Subcutaneous abdominal adipose tissue (tissue), 5 donors: ENCODE measurements around the gene MAML2.
A peak's percentile ranks its signal among the peaks of the same experiment; 100 is the strongest.

Experiments
- H3K27ac ChIP-seq: one replicate; pipeline ENCODE4 v1.7.0; 2013; ENCODE audit warnings: low read depth, mild to moderate bottlenecking, inconsistent platforms, low read length, moderate library complexity
- H3K27me3 ChIP-seq, 5 donors: one replicate each; pipeline ENCODE4 v1.7.0; 2013; ENCODE audit warnings: low read length in 5 of 5, inconsistent platforms in 1 of 5; ENCODE audit not compliant: control insufficient read depth in 5 of 5, insufficient read depth in 4 of 5
- H3K36me3 ChIP-seq, 5 donors: one replicate each; pipeline ENCODE4 v1.7.0; 2013; ENCODE audit warnings: low read length in 5 of 5; ENCODE audit not compliant: control insufficient read depth in 5 of 5, insufficient read depth in 5 of 5
- H3K4me1 ChIP-seq, 5 donors: one replicate each; pipeline ENCODE4 v1.7.0; 2013; ENCODE audit warnings: low read length in 5 of 5, mild to moderate bottlenecking in 3 of 5, moderate library complexity in 1 of 5; ENCODE audit not compliant: control insufficient read depth in 5 of 5, insufficient read depth in 5 of 5
- H3K4me3 ChIP-seq, 5 donors: one replicate each; pipeline ENCODE4 v1.7.0; 2013; ENCODE audit warnings: low read length in 5 of 5, low read depth in 1 of 5
- H3K9ac ChIP-seq, 5 donors: one replicate each; pipeline ENCODE4 v1.7.0; 2013; ENCODE audit warnings: low read length in 5 of 5, mild to moderate bottlenecking in 4 of 5, moderate library complexity in 3 of 5
- H3K9me3 ChIP-seq, 5 donors: one replicate each; pipeline ENCODE4 v1.7.0; 2013; ENCODE audit warnings: low read length in 5 of 5; ENCODE audit not compliant: control insufficient read depth in 5 of 5
- donor health status: healthy.
- donor health status: healthy.
- donor health status: healthy.
- donor health status: healthy.
- donor health status: healthy.

The MAML2 gene

GRCh38 chr11:96265972-96266371, 77.0 kb downstream of the MAML2 start:
- no peak overlapping the region for H3K4me3 ChIP-seq
- H3K9ac ChIP-seq: no peak overlapping the region
- H3K4me1 ChIP-seq: peaks cover 0 to 37% (median 28%) of the 10 kb centered on the region in 5 donors
- H3K27ac ChIP-seq: no peak overlapping the region
- H3K9me3 ChIP-seq: no peaks in the 10 kb centered on the region
- H3K36me3 ChIP-seq: peaks cover 0 to 4% (median 2%) of the 10 kb centered on the region in 5 donors
- H3K27me3 ChIP-seq: no peaks in the 10 kb centered on the region

- Histone ChIP-seq H3K9ac (no peak overlapping the region), H3K27ac (no peak overlapping the region), H3K4me3 (no peak overlapping the region), H3K4me1 (peaks cover 0 to 39% (median 29%) of the 10 kb centered on the region in 5 donors), H3K27me3 (no peaks in the 10 kb centered on the region), H3K36me3 (no peaks in the 10 kb centered on the region), H3K9me3 (no peaks in the 10 kb centered on the region)
Observed at GRCh38 chr11:96265220-96265737, 77.7 kb downstream of the MAML2 start.

- H3K4me3 ChIP-seq: no peak overlapping the region
- no peaks in the 10 kb centered on the region for H3K9me3 ChIP-seq
- no peak overlapping the region for H3K9ac ChIP-seq
- peak overlapping the region; percentile 73 for H3K27ac ChIP-seq
- no peaks in the 10 kb centered on the region for H3K36me3 ChIP-seq
- H3K4me1 ChIP-seq: peaks cover 0 to 46% (median 37%) of the 10 kb centered on the region in 5 donors
- no peaks in the 10 kb centered on the region for H3K27me3 ChIP-seq
Observed at GRCh38 chr11:96264364-96264763, 78.6 kb downstream of the MAML2 start.

GRCh38 chr11:96263238-96263763, 79.7 kb downstream of the MAML2 start:
- H3K9ac ChIP-seq: no peak overlapping the region
- H3K9me3 ChIP-seq: no peaks in the 10 kb centered on the region
- H3K36me3 ChIP-seq: no peaks in the 10 kb centered on the region
- peaks cover 0 to 57% (median 48%) of the 10 kb centered on the region in 5 donors for H3K4me1 ChIP-seq
- no peaks in the 10 kb centered on the region for H3K27me3 ChIP-seq
- peak overlapping the region; percentile 73 for H3K27ac ChIP-seq
- H3K4me3 ChIP-seq: no peak overlapping the region

GRCh38 chr11:96260532-96260931, 82.5 kb downstream of the MAML2 start:
- peaks cover 0 to 63% (median 56%) of the 10 kb centered on the region in 5 donors for H3K4me1 ChIP-seq
- no peak overlapping the region for H3K4me3 ChIP-seq
- no peaks in the 10 kb centered on the region for H3K27me3 ChIP-seq
- no peaks in the 10 kb centered on the region for H3K36me3 ChIP-seq
- H3K27ac ChIP-seq: peak overlapping the region; percentile 55
- H3K9ac ChIP-seq: no peak overlapping the region
- H3K9me3 ChIP-seq: no peaks in the 10 kb centered on the region

- H3K27ac ChIP-seq: peak overlapping the region; percentile 55
- no peaks in the 10 kb centered on the region for H3K9me3 ChIP-seq
- H3K9ac ChIP-seq: no peak overlapping the region
- no peaks in the 10 kb centered on the region for H3K36me3 ChIP-seq
- H3K27me3 ChIP-seq: no peaks in the 10 kb centered on the region
- H3K4me3 ChIP-seq: no peak overlapping the region
- H3K4me1 ChIP-seq: peaks cover 0 to 62% (median 52%) of the 10 kb centered on the region in 5 donors
Observed at GRCh38 chr11:96260067-96260511, 82.9 kb downstream of the MAML2 start.

- H3K4me1 ChIP-seq: peaks cover 0 to 67% (median 55%) of the 10 kb centered on the region in 5 donors
- no peak overlapping the region for H3K4me3 ChIP-seq
- no peaks in the 10 kb centered on the region for H3K9me3 ChIP-seq
- peak overlapping the region; percentile 58 for H3K27ac ChIP-seq
- no peak overlapping the region for H3K9ac ChIP-seq
- H3K36me3 ChIP-seq: no peaks in the 10 kb centered on the region
- no peaks in the 10 kb centered on the region for H3K27me3 ChIP-seq
Observed at GRCh38 chr11:96259134-96259830, 83.7 kb downstream of the MAML2 start.

- Histone ChIP-seq H3K27me3 (no peaks in the 10 kb centered on the region), H3K9me3 (no peaks in the 10 kb centered on the region), H3K9ac (peak overlapping the region in 1 of 5 donors; percentile 38), H3K27ac (peak overlapping the region; percentile 58), H3K4me3 (peak overlapping the region in 1 of 5 donors; percentile 18), H3K36me3 (no peaks in the 10 kb centered on the region), H3K4me1 (peaks cover 0 to 71% (median 62%) of the 10 kb centered on the region in 5 donors)
Observed at GRCh38 chr11:96257972-96258934, 84.7 kb downstream of the MAML2 start.

- no peaks in the 10 kb centered on the region for H3K36me3 ChIP-seq
- no peak overlapping the region for H3K27ac ChIP-seq
- H3K4me3 ChIP-seq: no peak overlapping the region
- H3K9ac ChIP-seq: no peak overlapping the region
- H3K9me3 ChIP-seq: no peaks in the 10 kb centered on the region
- no peaks in the 10 kb centered on the region for H3K27me3 ChIP-seq
- H3K4me1 ChIP-seq: peaks cover 0 to 69% (median 55%) of the 10 kb centered on the region in 5 donors
Observed at GRCh38 chr11:96257036-96257435, 86.0 kb downstream of the MAML2 start.
